Lung (tissue), 12 donors: ENCODE results near the gene NTRK3. TPM values are rescaled to one million over a fixed set of nuclear protein-coding genes. Genes with fewer than 3 reads are reported as not detected.
"Not testable (repeated sequence)": the region's sequence is repeated elsewhere in the genome, so short reads cannot be mapped to it uniquely, and the experiment has no call there.

ENCODE experiments used
- ATAC-seq: fragments of 200-7000 bp; cut with Tn5 transposase; one replicate; pipeline ENCODE4 v1.9.1; 2020; ENCODE audit warnings: moderate number of reproducible peaks; ENCODE audit not compliant: insufficient read depth, low FRiP score
- DNase-seq, 3 donors: peaks; one replicate each; pipeline ENCODE4 v3.0.0-alpha.2; 2013 to 2017
- H3K27ac ChIP-seq, 2 donors: one replicate each; pipeline ENCODE4 v1.5.1; 2013; ENCODE audit warnings: mild to moderate bottlenecking in 2 of 2, moderate library complexity in 2 of 2, control low read depth in 1 of 2, inconsistent platforms in 1 of 2, low read depth in 1 of 2, low read length in 1 of 2
- H3K27me3 ChIP-seq, 3 donors: one replicate each; pipeline ENCODE4 v1.5.1; 2013; ENCODE audit warnings: low read length in 2 of 3; ENCODE audit not compliant: control insufficient read depth in 3 of 3, insufficient read depth in 3 of 3
- H3K36me3 ChIP-seq, 4 donors: one replicate each; pipeline ENCODE4 v1.5.1; 2013; ENCODE audit warnings: low read length in 4 of 4, mild to moderate bottlenecking in 1 of 4, moderate library complexity in 1 of 4; ENCODE audit not compliant: control insufficient read depth in 4 of 4, insufficient read depth in 4 of 4
- H3K4me1 ChIP-seq, 5 donors: one replicate each; pipeline ENCODE4 v1.5.1; 2013; ENCODE audit warnings: low read length in 5 of 5, mild to moderate bottlenecking in 2 of 5, moderate library complexity in 1 of 5; ENCODE audit not compliant: control insufficient read depth in 5 of 5, insufficient read depth in 5 of 5
- H3K4me3 ChIP-seq: one replicate; pipeline ENCODE4 v1.5.1; 2013; ENCODE audit warnings: mild to moderate bottlenecking, control low read depth, moderate library complexity
- H3K9ac ChIP-seq, 2 donors: one replicate each; pipeline ENCODE4 v1.5.1; 2013; ENCODE audit warnings: low read length in 2 of 2, control low read depth in 1 of 2; ENCODE audit not compliant: insufficient read depth in 1 of 2
- H3K9me3 ChIP-seq, 4 donors: one replicate each; pipeline ENCODE4 v1.5.1; 2013; ENCODE audit warnings: low read length in 3 of 4, mild to moderate bottlenecking in 1 of 4, moderate library complexity in 1 of 4; ENCODE audit not compliant: control insufficient read depth in 4 of 4, insufficient read depth in 3 of 4
- WGBS, 2 donors: extraction: QIAGEN DNeasy Blood & Tissue Kit; methylation state at CpG; one replicate each; pipeline ENCODE4 v1.1.7; 2013; 5-methylcytosine and 5-hydroxymethylcytosine counted together
- polyA plus RNA-seq, 2 donors: library from polyadenylated mRNA; stranded (reverse); fragments of 200-250 nt; gene quantifications; one replicate each; pipeline ENCODE4 v1.2.1, GENCODE V29; 2013
- total RNA-seq, 2 donors: library from RNA; depleted of rRNA in 1 of 2; stranded (reverse); fragments of >200 nt in 1 of 2; gene quantifications; one replicate each; pipeline ENCODE4 v1.2.1, GENCODE V29; 2014 to 2021
- TF ChIP-seq, protein P1 (sequence below): IDR thresholded peaks from 2 replicates; pipeline ENCODE4 v1.5.1; 2012; ENCODE audit warnings: mild to moderate bottlenecking; ENCODE audit errors: control extremely low read depth, extremely low read depth
- donor health status: control.
- donor health status: control.
- donor health status: Bipolar disorder and iron deficiency.
- donor health status: healthy.
- donor health status: DM: yes; HTN: yes; CAD: no.

NTRK3 gene
- total and polyA plus RNA-seq, 4 donors = 0.44 to 11.0 (median 4.2) TPM

GRCh38 chr15:88038261-88038660 lies 218.3 kb downstream of the NTRK3 start:
- H3K9ac ChIP-seq = no peak overlapping the region
- H3K4me1 ChIP-seq = peaks cover 0 to 1% (median 0%) of the 10 kb centered on the region in 5 donors
- WGBS, 2 donors = 94 to 97% methylated on average over 4 of the region's 4 CpGs
- peaks cover 0 to 2% (median 0%) of the 10 kb centered on the region in 4 donors for H3K9me3 ChIP-seq
- DNase-seq = no peak
- peaks cover 0 to 7% (median 0%) of the 10 kb centered on the region in 3 donors for H3K27me3 ChIP-seq
- no peak overlapping the region for H3K4me3 ChIP-seq
- ATAC-seq = no peak
- no peak overlapping the region for H3K27ac ChIP-seq
- TF ChIP-seq, protein P1, sequence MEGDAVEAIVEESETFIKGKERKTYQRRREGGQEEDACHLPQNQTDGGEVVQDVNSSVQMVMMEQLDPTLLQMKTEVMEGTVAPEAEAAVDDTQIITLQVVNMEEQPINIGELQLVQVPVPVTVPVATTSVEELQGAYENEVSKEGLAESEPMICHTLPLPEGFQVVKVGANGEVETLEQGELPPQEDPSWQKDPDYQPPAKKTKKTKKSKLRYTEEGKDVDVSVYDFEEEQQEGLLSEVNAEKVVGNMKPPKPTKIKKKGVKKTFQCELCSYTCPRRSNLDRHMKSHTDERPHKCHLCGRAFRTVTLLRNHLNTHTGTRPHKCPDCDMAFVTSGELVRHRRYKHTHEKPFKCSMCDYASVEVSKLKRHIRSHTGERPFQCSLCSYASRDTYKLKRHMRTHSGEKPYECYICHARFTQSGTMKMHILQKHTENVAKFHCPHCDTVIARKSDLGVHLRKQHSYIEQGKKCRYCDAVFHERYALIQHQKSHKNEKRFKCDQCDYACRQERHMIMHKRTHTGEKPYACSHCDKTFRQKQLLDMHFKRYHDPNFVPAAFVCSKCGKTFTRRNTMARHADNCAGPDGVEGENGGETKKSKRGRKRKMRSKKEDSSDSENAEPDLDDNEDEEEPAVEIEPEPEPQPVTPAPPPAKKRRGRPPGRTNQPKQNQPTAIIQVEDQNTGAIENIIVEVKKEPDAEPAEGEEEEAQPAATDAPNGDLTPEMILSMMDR = no peak
- H3K36me3 ChIP-seq = no peaks in the 10 kb centered on the region

- WGBS, 2 donors = 23 to 38% methylated on average over 9 of the region's 9 CpGs
- H3K27me3 ChIP-seq = peaks cover 0 to 4% (median 0%) of the 10 kb centered on the region in 3 donors
- H3K9me3 ChIP-seq = no peaks in the 10 kb centered on the region
- no peak overlapping the region for H3K4me3 ChIP-seq
- DNase-seq (peak in 1 of 3 donors; percentile 23), ATAC-seq (no peak)
- no peaks in the 10 kb centered on the region for H3K4me1 ChIP-seq
- peaks cover 0 to under 1% (median 0%) of the 10 kb centered on the region in 4 donors for H3K36me3 ChIP-seq
- TF ChIP-seq, protein P1 = no peak
- H3K27ac ChIP-seq = no peak overlapping the region
- no peak overlapping the region for H3K9ac ChIP-seq
Observed at GRCh38 chr15:88036154-88036839, 220.2 kb downstream of the NTRK3 start.

- Histone ChIP-seq H3K36me3 (peaks cover 0 to 3% (median 0%) of the 10 kb centered on the region in 4 donors), H3K4me1 (no peaks in the 10 kb centered on the region), H3K4me3 (no peak overlapping the region), H3K27ac (no peak overlapping the region), H3K27me3 (peaks cover 0 to 4% (median 0%) of the 10 kb centered on the region in 3 donors), H3K9me3 (no peaks in the 10 kb centered on the region), H3K9ac (no peak overlapping the region)
- ATAC-seq (no peak), DNase-seq (no peak)
- TF ChIP-seq, protein P1 = no peak
- WGBS, 2 donors = 64 to 65% methylated on average over 5 of the region's 5 CpGs
Observed at GRCh38 chr15:88035381-88035780, 221.2 kb downstream of the NTRK3 start.

- not testable (repeated sequence) for H3K4me3 ChIP-seq, H3K9me3 ChIP-seq, H3K27me3 ChIP-seq, H3K27ac ChIP-seq, H3K9ac ChIP-seq, ATAC-seq, H3K4me1 ChIP-seq, H3K36me3 ChIP-seq, DNase-seq
- WGBS, 2 donors = 92% methylated on average over 5 of the region's 5 CpGs
Observed at GRCh38 chr15:88033421-88033820, 223.1 kb downstream of the NTRK3 start.
